K562 (cell line): Measurements from ENCODE around the gene YBEY. TPM values are rescaled to one million over a fixed set of nuclear protein-coding genes. Genes with fewer than 3 reads are reported as not detected.

Source experiments
- ATAC-seq: fragments of 200-7000 bp; cut with Tn5 transposase; 3 replicates; pipeline ENCODE4 v1.9.1; 2020; ENCODE audit warnings: moderate library complexity
- BruUV-seq: library from RNA; stranded (reverse); fragments of 400-500 nt; replicated peaks from 2 replicates; lab custom pipeline; 2021; lab: Mats Ljungman, UMichigan
- CTCF ChIA-PET: fragments of 300-600 bp; formaldehyde crosslinking; extraction: SDS; loops from one replicate; lab custom pipeline; 2021; ENCODE audit warnings: low intra/inter-chr PET ratio; lab: Yijun Ruan, JAX
- POLR2A ChIA-PET: fragments of 300-600, 350-650 bp; sonication (Branson Sonifier 250); formaldehyde crosslinking; extraction: SDS; loops from one replicate; lab custom pipeline; 2021; ENCODE audit warnings: antibody characterized with exemption, inconsistent platforms; lab: Yijun Ruan, JAX
- DNase-seq, 4 experiments: peaks; one replicate each; pipeline versions ENCODE4 v3.0.0 to v3.0.0-alpha.2; 2011 to 2018; ENCODE audit warnings: low spot score in 3 of 4, mixed read lengths in 3 of 4; ENCODE audit errors: extremely low read depth in 1 of 4
- FAIRE-seq: peaks from 2 replicates; lab custom pipeline; 2011; peaks lifted over from hg19 to GRCh38; lab: Jason Lieb, UNC
- H2AFZ ChIP-seq: 2 replicates; pipeline ENCODE4 v1.6.0; 2011; ENCODE audit warnings: low read depth, low read length, control low read depth, inconsistent platforms
- H3K27ac ChIP-seq: fragments of 200-600 bp; 3 replicates; pipeline ENCODE4 v1.8.0; 2011; ENCODE audit warnings: low read depth, mild to moderate bottlenecking, control low read depth, inconsistent platforms, low read length, moderate library complexity, mixed read lengths; ENCODE audit errors: extremely low read depth
- H3K27me3 ChIP-seq, 2 experiments: fragments of 300-600 bp in 1 of 2; 2 replicates in 1 of 2; 3 replicates in 1 of 2; pipeline versions ENCODE4 v1.6.0 to v1.8.0; 2011; ENCODE audit warnings: inconsistent platforms in 2 of 2, low read length in 2 of 2, mild to moderate bottlenecking in 1 of 2, mixed read lengths in 1 of 2, moderate library complexity in 1 of 2; ENCODE audit not compliant: control insufficient read depth in 2 of 2, insufficient read depth in 2 of 2
- H3K36me3 ChIP-seq: fragments of 300-600 bp; 3 replicates; pipeline ENCODE4 v1.8.0; 2011; ENCODE audit warnings: mild to moderate bottlenecking, low read length, inconsistent platforms; ENCODE audit not compliant: control insufficient read depth, insufficient read depth
- H3K4me1 ChIP-seq, 2 experiments: fragments of 200-600 bp in 1 of 2; replicated peaks in 1 of 2; 2 replicates in 1 of 2; 3 replicates in 1 of 2; pipeline versions ENCODE4 v1.5.1 to v1.8.0; 2011; ENCODE audit warnings: inconsistent platforms in 2 of 2, low read length in 2 of 2, mild to moderate bottlenecking in 1 of 2, mixed read lengths in 1 of 2, moderate library complexity in 1 of 2; ENCODE audit not compliant: control insufficient read depth in 2 of 2, insufficient read depth in 2 of 2
- H3K4me2 ChIP-seq: 2 replicates; pipeline ENCODE4 v1.6.1; 2011; ENCODE audit warnings: low read length, control low read depth, inconsistent platforms, mixed read lengths; ENCODE audit not compliant: insufficient read depth
- H3K4me3 ChIP-seq: fragments of 200-600 bp; sonication (generic), shearing (Covaris generic); 2 replicates; pipeline ENCODE4 v1.5.1; 2016; ENCODE audit warnings: control low read depth, inconsistent platforms
- H3K79me2 ChIP-seq: fragments of 200-600 bp; 3 replicates; pipeline ENCODE4 v1.8.0; 2011; ENCODE audit warnings: low read length, inconsistent platforms; ENCODE audit not compliant: control insufficient read depth, insufficient read depth
- H3K9ac ChIP-seq, 2 experiments: 2 replicates each; pipeline versions ENCODE4 v1.6.0 to v1.6.1; 2011; ENCODE audit warnings: low read depth in 2 of 2, low read length in 2 of 2, control low read depth in 1 of 2, inconsistent platforms in 1 of 2, mild to moderate bottlenecking in 1 of 2, mixed read lengths in 1 of 2; ENCODE audit not compliant: insufficient read depth in 1 of 2
- H3K9me1 ChIP-seq: one replicate; pipeline ENCODE4 v1.6.0; 2011; ENCODE audit warnings: inconsistent platforms, mild to moderate bottlenecking, low read length, moderate library complexity; ENCODE audit not compliant: control insufficient read depth, insufficient read depth
- H3K9me3 ChIP-seq: replicated peaks from 2 replicates; pipeline ENCODE4 v1.5.1; 2011; ENCODE audit warnings: low read depth, low read length, inconsistent platforms; ENCODE audit not compliant: control insufficient read depth, insufficient read depth
- H4K20me1 ChIP-seq: replicated peaks from 2 replicates; pipeline ENCODE4 v1.6.1; 2011; ENCODE audit warnings: low read length, inconsistent platforms, mixed read lengths; ENCODE audit not compliant: control insufficient read depth, insufficient read depth
- KDM5B ChIP-seq: fragments of 200-600 bp; sonication (generic); IDR thresholded peaks from 2 replicates; pipeline ENCODE4 v1.6.1; 2012; ENCODE audit warnings: low read depth, mild to moderate bottlenecking, moderate library complexity, low read length, control low read depth, inconsistent platforms; ENCODE audit not compliant: insufficient replicate concordance
- NR3C1 ChIP-seq: sonication (generic); formaldehyde crosslinking; IDR thresholded peaks from 2 replicates; pipeline ENCODE4 v1.8.1; 2022; ENCODE audit warnings: missing genetic modification reagents
- POLR2A ChIP-seq: fragments of 450-650 bp; conservative IDR thresholded peaks from 2 replicates; pipeline ENCODE4 v1.6.1; 2016
- POLR2AphosphoS2 ChIP-seq: IDR thresholded peaks from 2 replicates; pipeline ENCODE4 v1.6.1; 2012; ENCODE audit warnings: low read length, improper control_type of control experiment
- POLR2G ChIP-seq: fragments of 200-400 bp; formaldehyde crosslinking; IDR thresholded peaks from 2 replicates; pipeline ENCODE4 v1.6.1; 2017; ENCODE audit warnings: low read depth, mild to moderate bottlenecking, antibody characterized with exemption, low read length, moderate library complexity
- ZBTB8A ChIP-seq: fragments of 450-650 bp; IDR thresholded peaks from 2 replicates; pipeline ENCODE4 v1.6.1; 2018; ENCODE audit warnings: mild to moderate bottlenecking, moderate library complexity; ENCODE audit not compliant: partially characterized antibody
- ZNF134 ChIP-seq: fragments of 250-450 bp; sonication (Bioruptor Pico); conservative IDR thresholded peaks from 2 replicates; pipeline ENCODE4 v1.4.0; 2020
- WGBS: fragments of 100-300 bp; shearing (Covaris generic); methylation state at CpG from one replicate; pipeline ENCODE4 v1.1.6; 2016; ENCODE audit warnings: low coverage, mixed read lengths; ENCODE audit not compliant: insufficient coverage; ENCODE audit errors: missing lambda C conversion rate; 5-methylcytosine and 5-hydroxymethylcytosine counted together
- in situ Hi-C: fragments of 300-500 bp; cut with MboI; formaldehyde crosslinking; loops from 4 replicates; pipeline ENCODE4 v1.15.0; 2018; ENCODE audit warnings: inconsistent platforms, mixed read lengths
- intact Hi-C: fragments of 100-400 bp; cut with micrococcal nuclease; formaldehyde crosslinking; loops from 2 replicates; pipeline ENCODE4 v1.14.2; 2022
- polyA plus RNA-seq, 8 experiments: library from polyadenylated mRNA; depleted of rRNA in 4 of 8; stranded (reverse) in 5 of 8; unstranded in 3 of 8; fragments of >200 nt; fragmentation: Nextera tagmentation in 2 of 8; fragmentation: Illumina TruSeq in 1 of 8; extraction: Ambion mirVana in 2 of 8; extraction: Trizol in 1 of 8; gene quantifications; 2 replicates each; pipeline versions ENCODE4 v1.2.1 to v1.2.3, GENCODE V29; 2011 to 2014; ENCODE audit warnings: inconsistent platforms in 1 of 8, missing spikeins in 1 of 8
- total RNA-seq, 7 experiments: library from RNA; depleted of rRNA in 6 of 7; stranded (reverse); fragments of >200 nt in 6 of 7; fragmentation: Illumina TruSeq in 2 of 7; extraction: Trizol in 2 of 7; gene quantifications; 2 replicates each; pipeline versions ENCODE4 v1.2.1 to v1.2.3, GENCODE V29; 2011 to 2021; ENCODE audit warnings: low replicate concordance in 1 of 7

Gene YBEY
- total and polyA plus RNA-seq, 9 of the 15 experiments (the other 6 are each of a cell fraction or from before 2014, with no cell fraction given) = 6.4 to 28.0 (median 12.4) TPM

DNA sequence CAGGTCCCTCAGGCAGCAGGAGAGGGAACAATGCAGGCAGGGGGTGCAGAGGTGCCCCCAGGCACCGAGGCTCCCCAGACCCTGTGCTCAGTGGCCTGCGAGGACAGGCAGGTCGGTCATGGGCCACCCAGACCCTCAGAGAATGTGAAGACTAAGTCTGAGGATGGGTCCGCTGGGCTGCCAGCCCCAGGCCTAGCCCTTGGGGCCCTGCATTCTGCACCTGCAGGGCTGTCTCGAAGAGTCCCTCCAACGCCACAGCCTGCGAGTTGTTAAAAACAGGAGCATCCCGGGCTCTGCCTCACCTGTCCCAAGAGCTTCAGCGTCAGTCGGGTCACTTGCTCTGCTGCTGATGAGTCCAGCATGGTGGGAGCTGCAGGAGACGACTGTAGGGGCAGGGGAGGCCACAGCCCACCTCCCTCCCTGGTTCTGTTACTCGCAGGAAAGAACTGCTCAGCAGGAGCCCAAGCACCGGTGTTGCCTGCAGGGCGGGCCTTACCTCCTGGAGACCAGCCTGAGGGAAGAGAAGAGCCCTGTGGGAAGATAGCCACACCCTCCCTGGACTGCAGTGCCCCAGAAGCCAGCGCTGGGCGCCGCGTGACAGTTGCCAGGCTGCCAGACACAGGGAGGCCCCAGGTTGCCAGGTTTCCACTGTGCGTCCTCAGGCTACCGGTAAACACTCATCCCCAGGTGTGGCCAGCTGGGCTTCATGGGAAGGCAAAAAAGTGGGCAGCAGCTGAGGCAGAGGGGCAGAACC lies 31.7 kb downstream of the YBEY start:
- no peaks in the 10 kb centered on the region for H3K9me1 ChIP-seq
- no peak for DNase-seq
- ChIA-PET POLR2A (interaction anchor here (1.2 to 2.5 kb wide), 2 partner anchors 17 to 145 kb away, joined by 4 to 9 read pairs; no protein-coding TSS in a partner anchor), CTCF (no interaction called here)
- H2AFZ ChIP-seq = no peak overlapping the region
- peaks cover 26% of the 10 kb centered on the region for H4K20me1 ChIP-seq
- H3K4me2 ChIP-seq = no peak overlapping the region
- no peaks in the 10 kb centered on the region for H3K27me3 ChIP-seq
- in situ Hi-C loops (no loop called here), intact Hi-C loops (no loop called here)
- H3K9me3 ChIP-seq = no peaks in the 10 kb centered on the region
- peak overlapping the region in 1 of 2 experiments; percentile 57; a peak in 2 of 4 replicates for H3K9ac ChIP-seq
- TF ChIP-seq ZBTB8A = no peak
- TF ChIP-seq POLR2AphosphoS2 = peak; percentile 11; the same call in 1 of the 2 replicates
- TF ChIP-seq POLR2G = peak; percentile 72
- BruUV-seq = no TSS peak
- H3K27ac ChIP-seq = no peak overlapping the region
- H3K79me2 ChIP-seq = peaks cover 40% of the 10 kb centered on the region
- no peak for ATAC-seq
- FAIRE-seq = no peak
- no peak overlapping the region for H3K4me3 ChIP-seq
- H3K4me1 ChIP-seq = peaks cover 27 to 56% of the 10 kb centered on the region in 2 experiments; a peak in 4 of 5 replicates
- WGBS = 90% methylated on average over 18 of the region's 20 CpGs
- peaks cover 65% of the 10 kb centered on the region for H3K36me3 ChIP-seq

DNA sequence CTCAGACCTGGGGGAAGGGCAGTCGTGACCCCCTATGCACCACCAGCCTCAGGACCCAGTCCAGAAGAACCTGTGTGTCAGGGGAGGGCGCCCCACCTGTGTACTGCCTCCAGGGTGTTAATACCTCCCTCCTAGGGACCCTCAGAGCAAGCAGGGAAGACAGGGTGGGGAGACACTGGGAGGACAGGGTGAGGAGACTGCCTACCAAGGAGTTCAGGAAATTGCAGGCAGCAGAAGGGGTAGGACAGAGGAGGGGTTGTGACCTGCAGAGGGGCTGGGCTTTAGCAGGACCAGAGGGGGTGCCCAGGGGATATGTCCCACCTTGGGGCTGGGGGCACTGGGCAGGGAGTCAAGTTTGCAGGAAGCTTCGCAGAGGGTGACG lies 32.3 kb downstream of the YBEY start:
- no peaks in the 10 kb centered on the region for H3K27me3 ChIP-seq
- H3K4me1 ChIP-seq = peaks cover 27 to 62% of the 10 kb centered on the region in 2 experiments; a peak in 4 of 5 replicates
- intact Hi-C loops = no loop called here
- no peak overlapping the region for H3K4me2 ChIP-seq
- no peak for FAIRE-seq
- TF ChIP-seq NR3C1 = no peak
- 0 out of 2 replicates have a peak, but pooled peaks have one; percentile 22 for TF ChIP-seq POLR2AphosphoS2
- TF ChIP-seq POLR2A = peak; percentile 33; the same call in 1 of the 2 replicates
- TF ChIP-seq KDM5B = peak; percentile 52
- no peak for TF ChIP-seq ZNF134 (CRISPR knock-in tag)
- TF ChIP-seq, all 486 proteins: peak for 3
- peaks cover 46% of the 10 kb centered on the region for H3K79me2 ChIP-seq
- peaks cover 60% of the 10 kb centered on the region for H3K36me3 ChIP-seq
- peaks cover 28% of the 10 kb centered on the region for H4K20me1 ChIP-seq
- H3K4me3 ChIP-seq = no peak overlapping the region
- no peak overlapping the region for H3K27ac ChIP-seq
- no peaks in the 10 kb centered on the region for H3K9me1 ChIP-seq
- DNase-seq = no peak
- BruUV-seq = no TSS peak
- H3K9ac ChIP-seq = peak overlapping the region in 1 of 2 experiments; percentile 57; a peak in 2 of 4 replicates
- ATAC-seq = no peak
- no peak overlapping the region for H2AFZ ChIP-seq
- no peaks in the 10 kb centered on the region for H3K9me3 ChIP-seq
- 100% methylated on average over 2 of the region's 4 CpGs for WGBS
- POLR2A ChIA-PET = interaction anchor here (1.2 to 2.5 kb wide), 2 partner anchors 17 to 144 kb away, joined by 4 to 9 read pairs; no protein-coding TSS in a partner anchor
- CTCF ChIA-PET = no interaction called here
- in situ Hi-C loops = no loop called here
